Stimulated activated memory B cell treated with anti-CD40 and anti-IgM and Interleukin-4, amounts not matched to agents 10 μg/mL and 1 μg/mL and 100 μg/mL, for 72 hours (primary cell): Measurements from ENCODE around the gene OR5B3.
"Not testable (repeated sequence)": the region's sequence is repeated elsewhere in the genome, so short reads cannot be mapped to it uniquely, and the experiment has no call there.

Experiments used
- ATAC-seq: fragments of 150-1000 bp; cut with Tn5 transposase; 2 replicates; pipeline ENCODE4 v1.10.0; 2021
- H3K27ac Mint-ChIP-seq: one replicate; pipeline ENCODE4 v1.8.0; 2022; ENCODE audit warnings: mild to moderate bottlenecking, mixed read lengths
- H3K27me3 Mint-ChIP-seq: one replicate; pipeline ENCODE4 v1.8.0; 2022; ENCODE audit warnings: mixed read lengths
- H3K36me3 Mint-ChIP-seq: one replicate; pipeline ENCODE4 v1.8.0; 2022; ENCODE audit warnings: mixed read lengths
- H3K4me1 Mint-ChIP-seq: one replicate; pipeline ENCODE4 v1.8.0; 2022; ENCODE audit warnings: mixed read lengths
- H3K4me3 Mint-ChIP-seq: one replicate; pipeline ENCODE4 v1.8.0; 2022; ENCODE audit warnings: mild to moderate bottlenecking, moderate library complexity, mixed read lengths
- H3K9me3 Mint-ChIP-seq: one replicate; pipeline ENCODE4 v1.8.0; 2022; ENCODE audit warnings: mixed read lengths

Gene OR5B3

DNA sequence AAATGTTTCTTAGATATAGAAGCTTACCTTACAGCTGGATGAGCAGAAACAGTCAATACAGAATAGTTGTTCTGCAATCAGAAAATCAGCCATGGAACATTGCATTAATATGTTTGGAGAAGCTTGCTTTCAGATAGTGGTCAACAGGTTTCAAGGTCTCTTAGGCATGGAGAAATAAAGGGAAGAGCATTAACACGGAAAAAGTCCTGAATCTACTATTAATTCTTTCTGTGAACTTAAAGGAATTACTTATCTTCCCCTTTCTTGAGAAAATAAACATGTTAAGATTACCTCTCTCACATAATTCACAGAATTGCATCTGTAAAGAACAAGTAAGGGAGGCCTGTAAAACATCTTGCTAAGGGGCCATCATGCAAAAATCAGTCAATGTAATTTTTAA, at the start of gene OR5B3:
TSS of gene OR5B3 (minus strand) at position 101 of the 400 bp plus-strand sequence. CDS start 3,465 bp downstream, outside the sequence.
- no peak for ATAC-seq
- H3K27me3 Mint-ChIP-seq: peaks cover 11% of the 10 kb centered on the region
- no peaks in the 10 kb centered on the region for H3K36me3 Mint-ChIP-seq
- H3K9me3 Mint-ChIP-seq: peaks cover 25% of the 10 kb centered on the region
- H3K4me1 Mint-ChIP-seq: no peaks in the 10 kb centered on the region
- H3K27ac Mint-ChIP-seq: no peak within 1 kb of the TSS
- H3K4me3 Mint-ChIP-seq: no peak within 1 kb of the TSS

DNA sequence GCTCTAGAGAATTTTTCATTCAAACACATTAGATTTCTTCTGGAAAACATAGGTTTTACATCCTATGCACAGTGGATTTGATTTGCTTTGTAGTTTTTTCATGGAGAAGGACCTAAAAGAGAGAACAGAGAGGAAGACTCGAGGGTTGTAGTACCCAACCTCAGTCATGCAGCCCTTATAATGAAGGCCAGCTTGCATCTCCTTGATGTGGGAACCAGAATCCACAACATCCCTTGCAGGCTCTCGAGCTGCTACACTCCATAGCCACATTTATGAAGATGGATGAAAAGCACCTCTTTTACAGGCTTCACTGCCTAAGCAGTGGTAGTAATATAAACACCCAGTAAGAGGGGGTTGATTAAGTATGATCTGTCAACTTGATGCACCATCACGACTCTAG, 44.9 kb upstream of the OR5B3 start:
- Mint-ChIP-seq H3K4me1 (no peaks in the 10 kb centered on the region), H3K27me3 (peaks cover 50% of the 10 kb centered on the region), H3K27ac (no peak overlapping the region), H3K36me3 (no peaks in the 10 kb centered on the region), H3K4me3 (no peak overlapping the region), H3K9me3 (peaks cover 7% of the 10 kb centered on the region)
- no peak for ATAC-seq

DNA sequence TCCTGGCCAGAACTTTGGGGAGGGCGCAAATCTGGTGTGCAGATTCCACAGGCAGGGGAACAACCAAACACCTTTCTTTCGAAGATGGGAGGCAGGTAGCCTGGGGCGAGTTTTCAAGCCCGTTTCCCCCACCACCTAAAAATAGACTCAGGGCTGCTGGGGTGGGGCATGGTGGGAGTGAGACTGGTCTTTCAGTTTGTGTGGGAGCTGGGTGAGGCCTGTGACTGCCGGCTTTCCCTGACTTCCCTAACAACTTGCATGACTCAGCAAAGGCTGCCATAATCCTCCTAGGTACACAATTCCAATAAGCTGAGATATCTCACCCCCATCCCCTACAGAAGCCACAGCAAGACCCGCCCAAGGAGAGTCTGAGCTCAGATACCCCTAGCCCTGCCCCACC, 39.6 kb upstream of the OR5B3 start:
- Mint-ChIP-seq H3K9me3 (peaks cover 16% of the 10 kb centered on the region), H3K27ac (no peak overlapping the region), H3K27me3 (peaks cover 55% of the 10 kb centered on the region), H3K4me1 (no peaks in the 10 kb centered on the region), H3K4me3 (no peak overlapping the region), H3K36me3 (peaks cover 10% of the 10 kb centered on the region)
- no peak for ATAC-seq

DNA sequence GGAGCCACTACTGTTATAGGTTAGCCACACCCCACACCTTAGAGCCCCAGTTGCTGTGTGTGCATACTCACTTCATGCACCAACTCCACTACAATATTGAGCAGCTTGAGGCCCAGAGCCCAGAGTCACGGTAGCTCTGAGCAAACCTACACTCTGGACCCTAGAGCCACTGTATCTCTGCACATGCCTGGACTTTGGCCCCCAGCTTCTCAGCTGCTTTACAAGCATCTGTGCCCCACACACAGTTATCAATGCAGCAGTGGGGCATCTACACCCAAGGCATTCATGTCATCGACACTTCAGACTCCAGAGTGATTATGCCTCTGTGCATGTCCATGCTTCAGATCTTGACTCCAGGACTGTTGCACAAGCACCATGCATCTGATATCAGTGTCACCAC, 37.6 kb upstream of the OR5B3 start:
- peaks cover 15% of the 10 kb centered on the region for H3K9me3 Mint-ChIP-seq
- no peak overlapping the region for H3K4me3 Mint-ChIP-seq
- peaks cover 10% of the 10 kb centered on the region for H3K36me3 Mint-ChIP-seq
- no peak for ATAC-seq
- peaks cover 51% of the 10 kb centered on the region for H3K27me3 Mint-ChIP-seq
- H3K27ac Mint-ChIP-seq: no peak overlapping the region
- H3K4me1 Mint-ChIP-seq: no peaks in the 10 kb centered on the region

DNA sequence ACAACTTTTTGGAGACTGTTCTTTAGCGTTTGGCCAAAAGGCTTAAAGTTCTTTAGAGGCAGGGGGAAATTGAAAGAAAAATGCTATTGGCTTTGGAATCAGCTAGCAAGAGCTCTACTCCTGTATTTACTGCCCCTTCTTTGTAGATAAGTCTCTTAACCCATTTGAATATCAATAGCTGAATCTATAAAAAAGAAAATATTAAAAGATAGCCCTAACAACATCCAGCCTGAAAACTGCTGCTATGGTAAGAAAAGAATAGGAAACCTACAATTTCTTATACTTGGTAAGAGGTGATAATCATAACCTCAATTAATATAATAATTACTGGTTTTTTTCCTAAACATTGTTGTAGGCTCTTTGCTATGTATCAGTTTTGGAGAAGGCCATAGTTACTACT, 35.5 kb upstream of the OR5B3 start, which contains the start of gene OR5B12:
TSS of gene OR5B12 (minus strand) at position 101 of the 400 bp plus-strand sequence. CDS start 2,085 bp downstream, outside the sequence.
- Mint-ChIP-seq H3K4me1 (no peaks in the 10 kb centered on the region), H3K27me3 (peaks cover 30% of the 10 kb centered on the region), H3K4me3 (no peak within 1 kb of the TSS), H3K9me3 (peaks cover 12% of the 10 kb centered on the region), H3K27ac (no peak within 1 kb of the TSS), H3K36me3 (peaks cover 10% of the 10 kb centered on the region)
- ATAC-seq: no peak

DNA sequence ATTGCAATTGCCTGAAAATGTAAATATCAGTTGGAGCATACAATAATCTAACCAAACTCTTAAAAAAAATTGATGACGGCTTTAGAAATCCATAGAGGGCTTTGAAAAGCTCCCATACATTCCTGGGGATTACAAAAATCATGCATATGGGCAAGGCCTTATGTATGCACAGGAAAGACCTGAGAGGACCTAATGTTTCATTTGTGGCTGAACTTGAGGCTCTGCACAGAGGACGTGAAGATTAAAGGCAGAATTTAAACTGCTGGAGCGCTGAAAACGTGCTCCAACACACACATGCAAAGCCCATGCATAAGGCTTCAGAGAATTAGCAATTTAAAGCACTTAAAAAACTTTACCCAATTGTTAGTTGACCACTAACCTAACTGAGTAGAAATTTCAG, 31.8 kb upstream of the OR5B3 start:
- H3K36me3 Mint-ChIP-seq: no peaks in the 10 kb centered on the region
- peaks cover 3% of the 10 kb centered on the region for H3K9me3 Mint-ChIP-seq
- no peak for ATAC-seq
- no peaks in the 10 kb centered on the region for H3K27me3 Mint-ChIP-seq
- no peak overlapping the region for H3K4me3 Mint-ChIP-seq
- no peak overlapping the region for H3K27ac Mint-ChIP-seq
- no peaks in the 10 kb centered on the region for H3K4me1 Mint-ChIP-seq

DNA sequence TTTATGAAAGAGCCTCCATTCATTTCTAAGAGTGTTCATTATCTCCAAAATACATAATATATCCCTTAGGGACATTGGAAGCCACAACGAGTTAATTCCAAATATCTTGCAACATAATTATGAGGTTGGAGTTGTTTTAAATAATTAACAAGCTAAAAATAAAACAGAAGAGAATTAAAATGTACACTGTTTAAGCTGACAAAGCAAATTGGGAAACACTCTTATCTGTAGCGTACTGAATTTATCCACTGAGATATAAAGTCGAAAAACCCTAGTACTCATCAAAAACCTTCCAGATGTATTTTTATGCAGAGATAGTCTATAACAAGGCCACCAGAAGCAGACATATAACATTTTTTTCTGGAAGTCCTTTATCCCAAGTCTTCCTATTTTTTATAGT, 27.5 kb upstream of the OR5B3 start:
- no peak overlapping the region for H3K27ac Mint-ChIP-seq
- no peak overlapping the region for H3K4me3 Mint-ChIP-seq
- peaks cover 12% of the 10 kb centered on the region for H3K27me3 Mint-ChIP-seq
- ATAC-seq: no peak
- peaks cover under 1% of the 10 kb centered on the region for H3K9me3 Mint-ChIP-seq
- H3K4me1 Mint-ChIP-seq: no peaks in the 10 kb centered on the region
- H3K36me3 Mint-ChIP-seq: peaks cover 1% of the 10 kb centered on the region

DNA sequence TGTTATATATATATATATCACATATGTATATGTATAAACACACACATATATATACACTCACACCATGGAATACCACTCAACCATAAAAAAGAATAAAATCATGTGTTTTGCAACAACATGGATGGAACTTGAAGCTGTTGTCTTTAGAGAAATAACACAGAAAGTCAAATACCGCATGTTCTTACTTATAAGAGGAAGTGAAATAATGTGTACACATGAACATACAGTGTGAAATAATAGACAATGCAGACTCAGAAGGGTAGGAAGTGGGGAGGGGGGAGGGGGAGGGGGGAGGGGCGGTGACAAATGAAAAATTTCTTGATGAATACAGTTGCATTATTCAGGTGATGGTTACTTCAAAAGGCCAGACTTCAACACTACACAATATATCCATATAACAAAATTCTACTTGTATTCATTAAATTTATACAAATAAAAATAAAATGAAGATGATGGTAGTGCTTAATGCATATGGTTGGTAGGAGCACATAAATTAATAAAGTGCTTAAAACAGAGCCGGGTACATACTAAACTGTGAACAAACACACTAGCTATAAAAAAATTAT, 27.0 kb upstream of the OR5B3 start:
- Mint-ChIP-seq H3K27me3 (peaks cover 17% of the 10 kb centered on the region), H3K36me3 (peaks cover 6% of the 10 kb centered on the region), H3K4me3 (no peak overlapping the region), H3K9me3 (no peaks in the 10 kb centered on the region), H3K4me1 (no peaks in the 10 kb centered on the region), H3K27ac (no peak overlapping the region)
- no peak for ATAC-seq

DNA sequence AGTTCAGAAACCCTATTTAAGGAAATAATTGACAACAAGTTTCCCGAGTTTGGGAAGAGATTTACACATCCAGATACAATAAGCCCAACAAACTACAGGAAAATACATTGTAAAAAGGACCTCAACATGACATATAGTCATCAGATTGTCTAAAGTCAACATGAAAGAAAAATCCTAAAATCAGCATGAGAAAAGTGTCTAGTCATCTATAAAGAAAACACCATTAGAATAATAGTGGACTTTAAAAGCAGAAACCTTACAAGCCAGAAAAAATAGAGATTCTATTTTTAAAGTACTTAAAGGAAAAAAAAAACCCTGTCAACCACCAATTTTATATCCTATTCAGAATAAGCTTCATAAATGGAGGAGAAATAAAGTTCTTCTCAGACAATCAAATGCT, 22.6 kb upstream of the OR5B3 start:
- peaks cover 11% of the 10 kb centered on the region for H3K36me3 Mint-ChIP-seq
- no peak for ATAC-seq
- H3K9me3 Mint-ChIP-seq: peaks cover 3% of the 10 kb centered on the region
- no peaks in the 10 kb centered on the region for H3K4me1 Mint-ChIP-seq
- H3K27me3 Mint-ChIP-seq: peaks cover 32% of the 10 kb centered on the region
- no peak overlapping the region for H3K27ac Mint-ChIP-seq
- H3K4me3 Mint-ChIP-seq: no peak overlapping the region

DNA sequence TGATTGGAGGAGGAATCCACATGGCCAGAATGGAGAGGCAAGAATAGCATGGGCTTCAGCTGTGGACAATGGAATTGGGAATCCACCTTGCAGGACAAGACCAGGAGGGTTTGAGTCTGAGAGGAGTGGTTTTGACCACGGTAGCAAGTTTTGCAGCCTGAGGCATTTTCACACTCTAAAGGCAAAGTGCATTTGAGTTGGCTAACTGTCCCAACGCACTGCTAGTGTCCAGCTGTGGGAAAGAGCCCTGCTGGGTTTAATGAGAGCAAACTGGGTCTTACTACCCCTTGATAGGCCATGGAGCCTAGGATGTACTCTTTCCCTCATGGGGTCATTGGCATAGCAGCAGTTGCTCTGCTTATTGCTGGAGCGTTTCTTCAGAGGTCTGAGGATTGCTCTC, 21.3 kb upstream of the OR5B3 start, which contains the start of gene OR5B2:
TSS of gene OR5B2 (minus strand) at position 101 of the 400 bp plus-strand sequence. CDS start 4,860 bp downstream, outside the sequence.
- no peaks in the 10 kb centered on the region for H3K4me1 Mint-ChIP-seq
- peaks cover 3% of the 10 kb centered on the region for H3K9me3 Mint-ChIP-seq
- ATAC-seq: no peak
- no peak within 1 kb of the TSS for H3K27ac Mint-ChIP-seq
- peaks cover 11% of the 10 kb centered on the region for H3K36me3 Mint-ChIP-seq
- no peak within 1 kb of the TSS for H3K4me3 Mint-ChIP-seq
- peaks cover 34% of the 10 kb centered on the region for H3K27me3 Mint-ChIP-seq

DNA sequence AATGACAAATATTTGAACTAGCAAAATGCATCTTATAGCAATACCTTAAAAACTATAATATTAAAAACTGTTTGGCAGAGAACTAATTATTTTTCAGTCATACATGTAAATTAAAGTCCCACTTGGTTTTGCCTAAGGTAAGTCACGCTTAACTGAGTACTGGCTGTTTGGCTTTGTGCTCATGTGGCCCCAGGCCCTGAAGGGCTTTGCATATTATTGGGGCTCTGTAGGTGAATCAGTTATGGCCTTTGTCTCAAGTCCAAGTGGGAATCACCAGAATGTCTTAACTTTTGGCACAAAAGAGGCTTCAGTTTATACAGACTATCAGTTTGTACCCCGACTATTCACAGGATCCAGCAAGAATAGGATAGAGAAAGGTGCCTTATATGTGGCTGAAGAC, 7.1 kb downstream of the OR5B3 start:
- H3K36me3 Mint-ChIP-seq, ATAC-seq, H3K9me3 Mint-ChIP-seq, H3K27ac Mint-ChIP-seq, H3K4me1 Mint-ChIP-seq, H3K4me3 Mint-ChIP-seq: not testable (repeated sequence)
- H3K27me3 Mint-ChIP-seq: peaks cover 30% of the 10 kb centered on the region

DNA sequence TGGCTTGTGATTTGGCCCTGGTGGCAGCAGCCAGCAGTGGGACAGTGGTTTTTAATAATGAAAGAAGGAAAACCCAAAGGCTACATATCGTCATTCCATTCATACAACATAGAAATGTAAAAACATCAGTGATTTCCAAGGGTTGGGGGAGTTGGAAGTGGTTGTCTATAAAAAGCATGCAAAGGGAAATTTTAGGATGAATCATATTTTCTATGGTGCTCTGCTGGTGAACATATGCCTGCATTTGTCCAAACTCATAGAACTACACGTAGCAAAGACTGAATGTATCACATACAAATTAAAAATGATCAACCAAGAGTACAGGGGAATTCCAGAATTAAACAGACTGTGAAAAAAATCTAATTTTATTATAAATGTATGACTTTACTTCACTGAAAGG, 11.1 kb downstream of the OR5B3 start:
- peaks cover 4% of the 10 kb centered on the region for H3K9me3 Mint-ChIP-seq
- no peak overlapping the region for H3K27ac Mint-ChIP-seq
- no peaks in the 10 kb centered on the region for H3K36me3 Mint-ChIP-seq
- H3K4me1 Mint-ChIP-seq: no peaks in the 10 kb centered on the region
- H3K4me3 Mint-ChIP-seq: no peak overlapping the region
- ATAC-seq: no peak
- peaks cover 22% of the 10 kb centered on the region for H3K27me3 Mint-ChIP-seq

DNA sequence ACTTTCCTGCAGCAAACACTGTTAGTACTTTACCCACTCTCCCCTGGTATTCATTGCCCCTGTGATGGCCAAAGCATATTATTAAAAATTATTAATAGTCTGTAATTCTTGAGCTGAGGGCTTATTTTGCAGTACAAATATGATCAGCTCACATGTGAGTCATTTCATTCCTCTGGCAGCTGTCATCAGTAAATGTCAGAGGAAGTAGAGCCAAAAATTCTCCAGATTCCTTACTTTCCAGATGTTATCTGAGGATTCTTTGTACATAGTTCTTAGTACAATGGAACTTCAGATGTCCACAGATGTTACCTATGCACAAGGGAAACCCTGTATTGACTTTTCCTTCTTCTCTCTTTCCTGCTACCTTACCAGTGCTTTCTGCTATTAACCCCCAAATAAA, 12.5 kb downstream of the OR5B3 start:
- no peak for ATAC-seq
- Mint-ChIP-seq H3K27me3 (peaks cover 22% of the 10 kb centered on the region), H3K4me3 (no peak overlapping the region), H3K36me3 (no peaks in the 10 kb centered on the region), H3K4me1 (no peaks in the 10 kb centered on the region), H3K9me3 (peaks cover 4% of the 10 kb centered on the region), H3K27ac (no peak overlapping the region)

DNA sequence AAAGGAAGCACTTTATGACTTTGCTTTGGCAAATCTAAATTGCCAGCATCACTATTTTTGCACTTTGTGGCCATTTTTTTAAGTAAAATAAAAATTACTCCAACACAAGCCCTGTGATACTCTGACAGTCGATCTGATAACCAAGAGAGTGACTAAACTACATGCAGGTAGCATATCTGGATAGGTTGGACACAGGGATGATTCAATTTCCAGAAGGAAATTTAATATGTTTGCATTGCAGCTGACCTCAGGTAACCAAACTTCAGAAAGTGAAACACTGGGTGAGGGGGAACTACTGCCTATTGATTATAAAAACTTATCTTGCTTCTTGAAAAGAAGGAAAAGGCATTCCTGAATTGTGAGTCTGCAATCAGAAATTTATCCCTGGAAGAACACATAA, 13.9 kb downstream of the OR5B3 start:
- Mint-ChIP-seq H3K9me3 (peaks cover 4% of the 10 kb centered on the region), H3K27me3 (peaks cover 15% of the 10 kb centered on the region), H3K36me3 (no peaks in the 10 kb centered on the region), H3K4me3 (no peak overlapping the region), H3K27ac (no peak overlapping the region), H3K4me1 (no peaks in the 10 kb centered on the region)
- no peak for ATAC-seq

DNA sequence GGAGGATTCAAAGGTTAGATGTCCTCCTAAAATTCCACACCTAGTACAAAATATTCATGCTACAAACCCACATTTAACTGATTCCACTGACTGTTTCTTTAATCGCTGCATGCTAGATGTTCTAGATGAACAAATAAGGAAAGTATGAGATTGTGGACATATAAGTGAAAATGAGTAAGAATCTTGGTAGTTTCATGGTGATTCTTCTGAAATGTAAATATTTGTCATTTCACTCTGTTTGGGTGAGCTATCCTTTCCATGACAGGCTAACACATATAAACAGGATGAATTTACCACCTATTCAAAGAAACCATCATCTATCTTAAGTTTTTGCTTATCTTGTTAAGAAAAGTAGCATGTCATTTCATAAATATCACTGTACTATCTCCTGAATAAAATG, 14.8 kb downstream of the OR5B3 start:
- Mint-ChIP-seq H3K36me3 (no peaks in the 10 kb centered on the region), H3K4me3 (no peak overlapping the region), H3K27ac (no peak overlapping the region), H3K4me1 (no peaks in the 10 kb centered on the region), H3K9me3 (peaks cover 4% of the 10 kb centered on the region), H3K27me3 (peaks cover 14% of the 10 kb centered on the region)
- no peak for ATAC-seq

DNA sequence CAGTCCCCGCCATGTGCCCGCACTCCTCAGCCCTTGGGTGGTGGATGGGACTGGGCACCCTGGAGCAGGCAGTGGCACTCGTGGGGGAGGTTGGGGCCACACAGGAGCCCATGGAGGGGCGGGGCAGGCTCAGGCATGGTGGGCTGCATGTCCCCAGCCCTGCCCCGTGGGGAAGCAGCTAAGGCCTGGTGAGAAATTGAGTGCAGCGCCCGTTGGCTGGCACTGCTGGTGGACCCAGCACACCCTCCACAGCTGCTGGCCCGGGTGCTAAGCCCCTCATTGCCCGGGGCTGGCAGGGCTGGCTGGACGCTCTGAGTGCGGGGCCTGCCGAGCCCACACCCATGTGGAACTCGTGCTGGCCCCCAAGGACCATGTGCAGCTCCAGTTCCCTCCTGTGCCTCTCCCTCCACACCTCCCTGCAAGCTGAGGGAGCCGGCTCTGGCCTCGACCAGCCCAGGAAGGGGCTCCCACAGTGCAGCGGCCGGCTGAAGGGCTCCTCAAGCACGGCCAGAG, 16.1 kb downstream of the OR5B3 start:
- H3K27me3 Mint-ChIP-seq: peaks cover 13% of the 10 kb centered on the region
- no peaks in the 10 kb centered on the region for H3K4me1 Mint-ChIP-seq
- H3K27ac Mint-ChIP-seq: no peak overlapping the region
- H3K36me3 Mint-ChIP-seq: no peaks in the 10 kb centered on the region
- ATAC-seq: no peak
- no peak overlapping the region for H3K4me3 Mint-ChIP-seq
- peaks cover 4% of the 10 kb centered on the region for H3K9me3 Mint-ChIP-seq
